ENCODE results near the gene CGAS.
"Not testable (repeated sequence)": the region's sequence is repeated elsewhere in the genome, so short reads cannot be mapped to it uniquely, and the experiment has no call there.

Gene CGAS

DNA sequence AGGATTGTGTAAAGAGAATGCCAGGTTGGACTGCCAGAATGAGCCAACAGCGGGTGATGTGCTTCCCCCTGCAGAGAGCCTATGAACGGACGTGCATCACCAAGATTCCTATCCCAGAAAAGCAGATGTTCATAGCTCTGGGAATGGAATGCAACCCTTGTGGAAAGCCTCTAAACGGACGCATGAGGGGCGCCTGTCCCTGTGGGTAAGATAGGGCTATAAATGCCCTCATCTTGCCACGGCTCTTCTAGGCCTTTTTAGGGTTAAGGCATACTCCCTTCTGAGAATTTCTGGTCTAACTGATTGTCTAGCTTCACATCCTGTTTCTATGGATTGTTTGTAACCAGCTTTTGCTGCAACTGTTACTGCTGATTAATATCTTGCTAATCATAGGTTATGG, 7.4 kb upstream of the CGAS start:
- not testable (repeated sequence) for H3K4me1 ChIP-seq (ENCODE audit: control insufficient read depth, insufficient read depth, low read length); H3K9ac ChIP-seq (ENCODE audit: low read depth, low read length); H3K27ac ChIP-seq (ENCODE audit: low read depth, low read length); H3K36me3 ChIP-seq (ENCODE audit: control insufficient read depth, insufficient read depth, low read length); H3K4me3 ChIP-seq (ENCODE audit: low read depth, low read length); H3K27me3 ChIP-seq (ENCODE audit: control insufficient read depth, insufficient read depth, low read length); H3K9me3 ChIP-seq (ENCODE audit: control insufficient read depth, insufficient read depth, low read length)

DNA sequence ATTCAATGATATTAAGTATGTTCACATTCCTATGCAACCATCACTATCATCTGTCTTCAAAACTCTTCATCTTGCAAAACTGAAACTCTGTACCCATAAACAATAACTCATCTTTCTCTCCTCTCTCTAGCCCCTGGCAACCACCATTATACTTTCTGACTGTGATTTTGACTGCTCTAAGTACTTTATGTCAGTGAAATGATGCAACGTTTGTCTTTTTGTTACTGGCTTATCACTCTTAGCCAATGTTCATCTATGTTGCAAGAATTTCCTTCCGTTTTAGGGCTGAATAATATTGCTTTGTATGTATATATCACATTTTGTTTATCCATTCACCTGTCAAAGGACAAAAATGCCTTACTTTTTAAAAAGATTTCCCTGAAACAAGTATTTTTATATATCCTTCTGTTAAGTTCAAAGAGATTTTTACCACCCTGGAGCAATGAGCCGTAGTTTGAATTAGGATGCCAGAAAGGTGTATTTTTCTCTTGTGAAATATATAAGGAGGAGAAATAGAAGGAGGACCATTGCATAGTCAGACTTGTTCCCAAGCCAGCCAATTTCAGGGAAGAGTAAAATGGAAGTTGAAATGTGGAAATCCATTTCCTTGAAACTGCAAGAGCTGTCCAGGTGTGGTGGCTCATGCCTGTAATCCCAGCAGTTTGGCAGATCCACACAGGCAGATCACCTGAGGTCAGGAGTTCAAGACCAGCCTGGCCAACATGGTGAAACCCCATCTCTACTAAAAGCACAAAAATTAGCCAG, 4.0 kb upstream of the CGAS start:
- Histone ChIP-seq H3K4me3 (ENCODE audit: low read depth, low read length) (no peak overlapping the region), H3K36me3 (ENCODE audit: control insufficient read depth, insufficient read depth, low read length) (no peaks in the 10 kb centered on the region), H3K9me3 (ENCODE audit: control insufficient read depth, insufficient read depth, low read length) (no peaks in the 10 kb centered on the region), H3K4me1 (ENCODE audit: control insufficient read depth, insufficient read depth, low read length) (0 out of 2 replicates have a peak, but pooled peaks cover 4% of the 10 kb centered on the region), H3K27ac (ENCODE audit: low read depth, low read length) (no peak overlapping the region), H3K27me3 (ENCODE audit: control insufficient read depth, insufficient read depth, low read length) (peaks cover 8% of the 10 kb centered on the region), H3K9ac (ENCODE audit: low read depth, low read length) (no peak overlapping the region)

DNA sequence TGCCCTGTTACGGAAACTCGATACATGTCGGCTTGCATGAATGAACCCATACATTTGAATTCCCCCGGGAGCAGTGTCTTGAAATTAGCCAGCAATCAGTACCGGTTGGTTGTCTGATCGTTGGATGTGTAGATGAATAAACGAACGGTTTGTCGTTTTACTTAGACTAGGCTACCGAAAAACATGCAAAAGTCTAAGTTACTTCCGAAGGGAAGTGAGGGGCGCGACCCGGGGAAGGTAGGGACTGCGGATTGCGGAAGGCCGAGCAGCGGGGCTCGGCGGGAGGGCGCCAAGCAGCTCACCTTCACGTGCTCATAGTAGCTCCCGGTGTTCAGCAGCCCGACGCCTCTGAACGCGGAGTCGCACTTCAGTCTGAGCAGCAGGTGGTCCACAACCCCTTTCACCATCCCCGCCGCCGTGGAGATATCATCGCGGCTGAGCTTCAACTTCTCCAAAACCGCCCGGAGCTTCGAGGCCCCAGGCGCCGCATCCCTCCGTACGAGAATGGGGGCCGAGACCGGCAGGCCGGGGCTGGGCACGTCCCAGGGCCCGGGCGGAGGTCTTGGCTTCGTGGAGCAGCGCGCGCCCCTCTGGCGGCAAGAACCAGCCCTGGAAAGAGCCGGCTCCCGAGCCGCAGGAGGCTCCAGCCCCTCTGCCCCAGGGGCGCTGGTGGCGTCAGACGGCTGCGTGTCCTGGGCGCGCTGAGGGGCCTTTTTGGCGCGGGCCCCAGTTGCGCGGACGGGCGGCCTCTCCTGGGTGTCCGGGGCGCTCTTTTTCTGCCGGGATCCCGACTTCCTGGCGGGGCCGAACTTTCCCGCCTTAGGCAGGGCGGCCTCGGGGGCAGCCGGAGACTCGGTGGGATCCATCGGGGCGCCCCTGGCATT, 632 bp downstream of the CGAS start:
- H3K4me3 ChIP-seq (ENCODE audit: low read depth, low read length), result peak overlapping the region; percentile 53
- peaks cover 10% of the 10 kb centered on the region for H3K27me3 ChIP-seq (ENCODE audit: control insufficient read depth, insufficient read depth, low read length)
- H3K27ac ChIP-seq (ENCODE audit: low read depth, low read length), result no peak overlapping the region

GRCh38 chr6:73443555-73443954, 8.5 kb downstream of the CGAS start:
- no peak overlapping the region for H3K9ac ChIP-seq (ENCODE audit: low read depth, low read length)

More for the DNA sequence above, 632 bp downstream of the CGAS start:
- H3K36me3 ChIP-seq (ENCODE audit: control insufficient read depth, insufficient read depth, low read length), result no peaks in the 10 kb centered on the region
- no peaks in the 10 kb centered on the region for H3K9me3 ChIP-seq (ENCODE audit: control insufficient read depth, insufficient read depth, low read length)
- 0 out of 2 replicates have a peak, but pooled peaks cover 5% of the 10 kb centered on the region for H3K4me1 ChIP-seq (ENCODE audit: control insufficient read depth, insufficient read depth, low read length)
- H3K9ac ChIP-seq (ENCODE audit: low read depth, low read length), result peak overlapping the region; percentile 55

DNA sequence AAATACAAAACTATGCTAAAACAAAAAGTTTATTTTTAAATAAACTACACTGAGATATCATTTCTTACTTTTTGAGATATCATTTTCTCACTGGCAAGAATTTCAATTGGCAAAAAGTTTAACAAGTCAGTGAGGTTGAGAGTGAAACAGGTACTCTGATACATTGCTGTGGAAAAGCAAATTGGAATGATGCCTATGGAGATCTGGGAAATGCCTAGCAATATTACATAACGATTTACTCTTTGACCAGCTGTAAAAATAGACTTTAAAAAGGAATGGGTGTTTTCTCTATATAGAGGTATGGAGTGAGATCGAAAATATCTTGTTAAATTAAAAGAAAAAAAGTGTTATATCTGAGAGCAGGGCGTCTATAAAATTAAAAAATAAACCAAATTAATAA, 16.9 kb downstream of the CGAS start:
- H3K9ac ChIP-seq (ENCODE audit: low read depth, low read length), result no peak overlapping the region
- no peaks in the 10 kb centered on the region for H3K9me3 ChIP-seq (ENCODE audit: control insufficient read depth, insufficient read depth, low read length)
- H3K27me3 ChIP-seq (ENCODE audit: control insufficient read depth, insufficient read depth, low read length), result no peaks in the 10 kb centered on the region
- H3K27ac ChIP-seq (ENCODE audit: low read depth, low read length), result no peak overlapping the region
- H3K36me3 ChIP-seq (ENCODE audit: control insufficient read depth, insufficient read depth, low read length), result peaks cover 11% of the 10 kb centered on the region; the same call in 1 of the 2 replicates
- H3K4me3 ChIP-seq (ENCODE audit: low read depth, low read length), result no peak overlapping the region
- no peaks in the 10 kb centered on the region for H3K4me1 ChIP-seq (ENCODE audit: control insufficient read depth, insufficient read depth, low read length)

More at GRCh38 chr6:73443555-73443954, 8.5 kb downstream of the CGAS start:
- Histone ChIP-seq H3K4me3 (ENCODE audit: low read depth, low read length) (no peak overlapping the region), H3K27me3 (ENCODE audit: control insufficient read depth, insufficient read depth, low read length) (no peaks in the 10 kb centered on the region), H3K36me3 (ENCODE audit: control insufficient read depth, insufficient read depth, low read length) (peaks cover 19% of the 10 kb centered on the region; the same call in 1 of the 2 replicates), H3K9me3 (ENCODE audit: control insufficient read depth, insufficient read depth, low read length) (no peaks in the 10 kb centered on the region), H3K4me1 (ENCODE audit: control insufficient read depth, insufficient read depth, low read length) (no peaks in the 10 kb centered on the region), H3K27ac (ENCODE audit: low read depth, low read length) (no peak overlapping the region)

- Histone ChIP-seq H3K9ac (ENCODE audit: low read depth, low read length) (no peak overlapping the region), H3K4me1 (ENCODE audit: control insufficient read depth, insufficient read depth, low read length) (no peaks in the 10 kb centered on the region), H3K27me3 (ENCODE audit: control insufficient read depth, insufficient read depth, low read length) (no peaks in the 10 kb centered on the region), H3K27ac (ENCODE audit: low read depth, low read length) (no peak overlapping the region), H3K36me3 (ENCODE audit: control insufficient read depth, insufficient read depth, low read length) (0 out of 2 replicates have a peak, but pooled peaks cover 4% of the 10 kb centered on the region), H3K9me3 (ENCODE audit: control insufficient read depth, insufficient read depth, low read length) (no peaks in the 10 kb centered on the region), H3K4me3 (ENCODE audit: low read depth, low read length) (no peak overlapping the region)
These were observed 30.6 kb downstream of the CGAS start for GRCh38 chr6:73421534-73421933.

DNA sequence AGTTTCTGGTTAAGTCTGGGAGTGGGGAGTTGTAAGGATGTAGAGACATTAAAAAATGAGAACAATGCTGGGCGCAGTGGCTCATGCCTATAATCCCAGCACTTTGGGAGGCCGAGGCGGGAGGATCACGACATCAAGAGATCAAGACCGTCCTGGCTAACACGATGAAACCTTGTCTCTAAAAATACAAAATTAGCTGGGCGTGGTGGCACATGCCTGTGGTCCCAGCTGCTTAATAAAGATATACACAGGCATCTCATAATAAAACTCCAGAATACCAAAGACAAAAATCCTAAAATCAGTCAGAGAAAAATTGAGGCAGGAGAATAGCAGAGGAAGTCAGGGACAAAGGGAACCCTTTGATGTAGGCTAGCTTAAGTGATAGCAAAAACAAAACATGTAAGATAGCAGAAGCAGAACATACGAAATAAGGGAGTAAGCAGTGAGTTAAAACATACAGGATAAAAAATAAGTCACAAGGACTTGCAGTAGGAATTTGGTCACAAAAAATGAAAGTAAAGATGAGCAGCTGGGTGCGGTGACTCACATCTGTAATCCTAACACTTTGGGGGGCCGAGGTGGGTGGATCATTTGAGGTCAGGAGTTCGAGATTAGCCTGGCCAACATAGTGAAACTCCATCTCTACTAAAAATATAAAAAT, 33.9 kb downstream of the CGAS start:
- H3K36me3 ChIP-seq (ENCODE audit: control insufficient read depth, insufficient read depth, low read length), result no peaks in the 10 kb centered on the region
- H3K27me3 ChIP-seq (ENCODE audit: control insufficient read depth, insufficient read depth, low read length), result no peaks in the 10 kb centered on the region
- no peak overlapping the region for H3K9ac ChIP-seq (ENCODE audit: low read depth, low read length)
- H3K4me1 ChIP-seq (ENCODE audit: control insufficient read depth, insufficient read depth, low read length), result no peaks in the 10 kb centered on the region
- H3K9me3 ChIP-seq (ENCODE audit: control insufficient read depth, insufficient read depth, low read length), result no peaks in the 10 kb centered on the region
- no peak overlapping the region for H3K4me3 ChIP-seq (ENCODE audit: low read depth, low read length)
- H3K27ac ChIP-seq (ENCODE audit: low read depth, low read length), result no peak overlapping the region

DNA sequence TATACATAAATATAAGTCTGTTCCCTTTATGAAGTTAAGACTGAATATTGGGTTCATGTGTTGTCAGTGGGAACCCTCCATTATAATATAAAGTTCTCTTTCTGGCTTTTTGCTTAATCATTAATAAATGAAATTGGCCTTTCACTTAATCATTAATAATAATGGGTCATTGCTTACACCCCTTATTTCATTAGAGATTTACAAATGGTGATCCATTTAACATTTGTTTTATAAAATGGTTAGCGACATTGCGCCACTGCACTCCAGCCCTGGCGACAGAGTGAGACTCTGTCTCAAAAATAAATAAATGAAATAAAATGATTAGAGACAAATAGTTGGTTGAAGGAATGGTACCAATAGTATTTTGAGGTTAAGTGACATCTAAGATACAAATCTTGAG, 39.0 kb downstream of the CGAS start:
- Histone ChIP-seq H3K9me3 (ENCODE audit: control insufficient read depth, insufficient read depth, low read length) (no peaks in the 10 kb centered on the region), H3K4me1 (ENCODE audit: control insufficient read depth, insufficient read depth, low read length) (no peaks in the 10 kb centered on the region), H3K27ac (ENCODE audit: low read depth, low read length) (no peak overlapping the region), H3K27me3 (ENCODE audit: control insufficient read depth, insufficient read depth, low read length) (no peaks in the 10 kb centered on the region), H3K4me3 (ENCODE audit: low read depth, low read length) (no peak overlapping the region), H3K36me3 (ENCODE audit: control insufficient read depth, insufficient read depth, low read length) (no peaks in the 10 kb centered on the region), H3K9ac (ENCODE audit: low read depth, low read length) (no peak overlapping the region)

DNA sequence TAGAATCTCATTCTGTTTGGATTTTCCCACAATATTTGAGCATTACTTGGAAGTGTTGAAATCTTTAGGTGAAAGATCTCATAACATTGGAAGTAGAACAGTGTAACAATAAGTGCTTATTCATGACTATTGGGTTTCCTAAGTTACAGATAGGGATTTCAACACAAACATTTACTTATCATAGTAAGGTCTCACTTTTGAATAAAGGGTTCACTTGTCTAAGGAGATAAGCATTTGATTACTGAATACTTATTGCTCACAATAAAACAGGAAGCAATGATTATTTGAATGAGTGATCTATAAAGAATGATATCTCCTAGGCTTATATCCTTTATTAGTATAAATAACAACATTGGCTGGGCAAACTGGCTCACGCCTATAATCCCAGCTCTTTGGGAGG, 42.7 kb downstream of the CGAS start:
- no peak overlapping the region for H3K9ac ChIP-seq (ENCODE audit: low read depth, low read length)
- H3K27me3 ChIP-seq (ENCODE audit: control insufficient read depth, insufficient read depth, low read length), result no peaks in the 10 kb centered on the region
- no peak overlapping the region for H3K27ac ChIP-seq (ENCODE audit: low read depth, low read length)
- no peaks in the 10 kb centered on the region for H3K4me1 ChIP-seq (ENCODE audit: control insufficient read depth, insufficient read depth, low read length)
- no peaks in the 10 kb centered on the region for H3K9me3 ChIP-seq (ENCODE audit: control insufficient read depth, insufficient read depth, low read length)
- H3K4me3 ChIP-seq (ENCODE audit: low read depth, low read length), result no peak overlapping the region
- no peaks in the 10 kb centered on the region for H3K36me3 ChIP-seq (ENCODE audit: control insufficient read depth, insufficient read depth, low read length)

GRCh38 chr6:73400656-73401055, 51.4 kb downstream of the CGAS start:
- no peak overlapping the region for H3K4me3 ChIP-seq (ENCODE audit: low read depth, low read length)
- no peak overlapping the region for H3K27ac ChIP-seq (ENCODE audit: low read depth, low read length)
- no peaks in the 10 kb centered on the region for H3K36me3 ChIP-seq (ENCODE audit: control insufficient read depth, insufficient read depth, low read length)
- H3K9ac ChIP-seq (ENCODE audit: low read depth, low read length), result no peak overlapping the region
- H3K9me3 ChIP-seq (ENCODE audit: control insufficient read depth, insufficient read depth, low read length), result no peaks in the 10 kb centered on the region
- H3K27me3 ChIP-seq (ENCODE audit: control insufficient read depth, insufficient read depth, low read length), result no peaks in the 10 kb centered on the region
- H3K4me1 ChIP-seq (ENCODE audit: control insufficient read depth, insufficient read depth, low read length), result no peaks in the 10 kb centered on the region

All from HUES48 (cell line).